ENCODE measurements around the gene SAMD1. TPM values are rescaled to one million over a fixed set of nuclear protein-coding genes. Genes with fewer than 3 reads are reported as not detected.

Gene SAMD1
- total and polyA plus RNA-seq, 9 of the 15 experiments (the other 6 are each of a cell fraction or from before 2014, with no cell fraction given) = 2.9 to 96.0 (median 43.5) TPM

DNA sequence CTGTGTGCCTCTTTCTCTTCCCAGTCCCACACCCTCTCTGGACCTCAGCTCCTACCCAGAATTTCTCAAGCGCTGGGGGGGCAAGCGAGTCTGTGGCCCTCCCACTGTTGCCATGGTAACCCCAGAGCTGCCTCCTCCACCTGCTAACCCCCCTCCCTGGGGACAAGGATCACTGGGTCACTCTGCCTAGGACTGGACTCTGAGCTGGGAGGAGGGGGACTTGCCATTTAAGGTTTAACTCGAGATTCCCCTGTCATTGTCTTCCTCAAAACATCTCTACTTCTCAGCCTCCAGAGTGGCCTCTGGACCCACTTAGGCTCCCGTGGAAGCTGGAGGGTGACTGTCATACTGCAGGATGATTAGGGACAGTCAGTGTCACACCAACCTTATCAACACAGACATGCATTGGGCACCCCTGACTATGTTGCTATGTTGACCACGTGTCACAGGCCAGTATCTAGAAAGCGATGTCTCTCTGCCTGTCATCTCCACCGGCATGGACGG is 30.8 kb downstream of the SAMD1 start (continued):
- TF ChIP-seq CSDE1 (IDR thresholded peaks at IDR 0.05) (peak in 1 of 2 experiments; percentile 83; a peak in 2 of 4 replicates), MAZ (CRISPR knock-in tag; conservative IDR thresholded peaks at IDR 0.05 in 1 of 2, IDR thresholded peaks at IDR 0.05 in 1 of 2) (0 out of 4 replicates have a peak, but pooled peaks of 1 of the 2 experiments have one; percentile 30), SIN3A (IDR thresholded peaks at IDR 0.05; ENCODE audit: borderline replicate concordance in 2 of 2, control insufficient read depth in 1 of 2, low read depth in 2 of 2, low read length in 2 of 2) (0 out of 4 replicates have a peak, but pooled peaks of 1 of the 2 experiments have one; percentile 28), MYC (IDR thresholded peaks at IDR 0.05; ENCODE audit: low read depth, low read length) (peak; percentile 20; the same call in 1 of the 2 replicates), MYC (CRISPR knock-in tag; IDR thresholded peaks at IDR 0.05; ENCODE audit: borderline replicate concordance, low read depth) (no peak), RAD51 (IDR thresholded peaks at IDR 0.05; ENCODE audit: borderline replicate concordance, low read depth) (peak; percentile 36; the same call in 1 of the 2 replicates), HSF4 (CRISPR knock-in tag; IDR thresholded peaks at IDR 0.05; ENCODE audit: borderline replicate concordance) (no peak), FOXK2 (conservative IDR thresholded peaks at IDR 0.05 in 1 of 2, IDR thresholded peaks at IDR 0.05 in 1 of 2; ENCODE audit: low read depth in 2 of 2) (peak in 1 of 2 experiments; percentile 30; a peak in 1 of 4 replicates), HDAC6 (IDR thresholded peaks at IDR 0.05; ENCODE audit: low read depth, low read length) (no peak), ZBTB17 (CRISPR knock-in tag; IDR thresholded peaks at IDR 0.05) (no peak), BHLHE40 (IDR thresholded peaks at IDR 0.05; ENCODE audit: low read length) (no peak), RFX1 (IDR thresholded peaks at IDR 0.05) (peak; percentile 97), TCF3 (CRISPR knock-in tag; IDR thresholded peaks at IDR 0.05) (peak; percentile 45; the same call in 1 of the 2 replicates), ZNF79 (CRISPR knock-in tag; IDR thresholded peaks at IDR 0.05; ENCODE audit: low read depth) (no peak), ZNF511 (CRISPR knock-in tag; IDR thresholded peaks at IDR 0.05) (no peak), CBX3 (IDR thresholded peaks at IDR 0.05; ENCODE audit: borderline replicate concordance in 1 of 2, low read length in 2 of 2) (no peak), ZNF354B (CRISPR knock-in tag; IDR thresholded peaks at IDR 0.05) (no peak), HLTF (IDR thresholded peaks at IDR 0.05) (no peak), ZBED1 (IDR thresholded peaks at IDR 0.05) (no peak), CBFA2T2 (conservative IDR thresholded peaks at IDR 0.05) (peak; percentile 36; the same call in 1 of the 2 replicates), NUFIP1 (IDR thresholded peaks at IDR 0.05; ENCODE audit: partially characterized antibody) (no peak), CBX8 (IDR thresholded peaks at IDR 0.05; ENCODE audit: borderline replicate concordance, extremely low read depth, low read depth, low read length, poor library complexity, severe bottlenecking) (no peak), MEIS2 (IDR thresholded peaks at IDR 0.05; ENCODE audit: partially characterized antibody) (no peak), MNT (conservative IDR thresholded peaks at IDR 0.05) (peak; percentile 80 to 84), ZNF695 (CRISPR knock-in tag; IDR thresholded peaks at IDR 0.05) (no peak), CBFA2T3 (IDR thresholded peaks at IDR 0.05) (peak; percentile 53)
- TF ChIP-seq, protein P1, sequence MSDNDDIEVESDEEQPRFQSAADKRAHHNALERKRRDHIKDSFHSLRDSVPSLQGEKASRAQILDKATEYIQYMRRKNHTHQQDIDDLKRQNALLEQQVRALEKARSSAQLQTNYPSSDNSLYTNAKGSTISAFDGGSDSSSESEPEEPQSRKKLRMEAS (CRISPR knock-in tag; IDR thresholded peaks at IDR 0.05) = peak; percentile 75
